Upper lobe of left lung (tissue), 4 donors: ENCODE data around the gene FRYL.

Source experiments
- POLR2AphosphoS5 ChIP-seq, 2 donors: sonication (generic); formaldehyde crosslinking; IDR thresholded peaks; one replicate each; pipeline ENCODE4 v1.5.1; 2017; ENCODE audit warnings: antibody characterized with exemption in 2 of 2
- TF ChIP-seq, protein P1 (sequence below), 6 experiments: fragments of 450-650 bp in 4 of 6; fragments of 200-600 bp in 2 of 6; sonication (generic) in 2 of 6; IDR thresholded peaks; one replicate each; pipeline ENCODE4 v1.5.1; 2016 to 2019; ENCODE audit warnings: antibody characterized with exemption in 6 of 6

DNA sequence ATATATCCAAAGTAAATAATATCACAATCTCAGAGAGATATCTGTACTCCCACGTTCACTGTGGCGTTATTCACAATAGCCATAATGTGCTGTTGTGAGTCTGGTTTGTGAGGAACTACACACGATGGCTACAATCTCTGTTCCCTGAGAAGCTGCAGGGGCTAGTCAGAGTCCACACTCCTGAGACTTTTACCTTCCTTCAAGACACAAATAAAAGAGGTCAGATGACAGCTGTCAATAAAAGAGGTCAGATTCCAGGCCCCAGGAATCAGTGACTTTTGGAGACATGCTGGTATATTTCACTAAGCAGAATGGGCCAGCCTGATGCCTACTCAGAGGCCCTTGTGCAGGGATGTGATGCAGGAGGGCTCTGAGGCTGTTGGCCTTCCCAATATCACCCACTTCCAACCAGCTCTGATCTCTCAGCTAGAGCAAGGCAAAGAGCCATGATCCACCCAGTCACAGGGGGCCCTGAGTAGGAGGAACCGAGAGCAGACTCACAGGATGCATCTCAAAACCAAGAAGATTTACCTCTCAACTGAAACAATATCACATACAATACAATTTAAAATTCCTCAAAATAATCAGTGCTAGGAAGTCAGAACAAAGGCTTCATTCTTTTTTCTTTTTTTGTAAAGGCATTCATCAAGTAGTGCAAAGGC is 13.8 kb downstream of the FRYL start:
- TF ChIP-seq, protein P1, sequence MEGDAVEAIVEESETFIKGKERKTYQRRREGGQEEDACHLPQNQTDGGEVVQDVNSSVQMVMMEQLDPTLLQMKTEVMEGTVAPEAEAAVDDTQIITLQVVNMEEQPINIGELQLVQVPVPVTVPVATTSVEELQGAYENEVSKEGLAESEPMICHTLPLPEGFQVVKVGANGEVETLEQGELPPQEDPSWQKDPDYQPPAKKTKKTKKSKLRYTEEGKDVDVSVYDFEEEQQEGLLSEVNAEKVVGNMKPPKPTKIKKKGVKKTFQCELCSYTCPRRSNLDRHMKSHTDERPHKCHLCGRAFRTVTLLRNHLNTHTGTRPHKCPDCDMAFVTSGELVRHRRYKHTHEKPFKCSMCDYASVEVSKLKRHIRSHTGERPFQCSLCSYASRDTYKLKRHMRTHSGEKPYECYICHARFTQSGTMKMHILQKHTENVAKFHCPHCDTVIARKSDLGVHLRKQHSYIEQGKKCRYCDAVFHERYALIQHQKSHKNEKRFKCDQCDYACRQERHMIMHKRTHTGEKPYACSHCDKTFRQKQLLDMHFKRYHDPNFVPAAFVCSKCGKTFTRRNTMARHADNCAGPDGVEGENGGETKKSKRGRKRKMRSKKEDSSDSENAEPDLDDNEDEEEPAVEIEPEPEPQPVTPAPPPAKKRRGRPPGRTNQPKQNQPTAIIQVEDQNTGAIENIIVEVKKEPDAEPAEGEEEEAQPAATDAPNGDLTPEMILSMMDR (IDR thresholded peaks at IDR 0.05), result no peak
- TF ChIP-seq POLR2AphosphoS5 (IDR thresholded peaks at IDR 0.05), result no peak
